DMS53 (cell line): ENCODE data around the gene CELA2A.
"Not testable (repeated sequence)": the region's sequence is repeated elsewhere in the genome, so short reads cannot be mapped to it uniquely, and the experiment has no call there.

Experiments used
- DNase-seq: peaks from one replicate; lab custom pipeline; 2025; lab: John Stamatoyannopoulos, UW

CELA2A gene

GRCh38 chr1:15444468-15445389 lies 11.8 kb upstream of the CELA2A start:
- DNase-seq: no peak

- no peak for DNase-seq
Observed at GRCh38 chr1:15445390-15446122, 11.0 kb upstream of the CELA2A start.

DNA sequence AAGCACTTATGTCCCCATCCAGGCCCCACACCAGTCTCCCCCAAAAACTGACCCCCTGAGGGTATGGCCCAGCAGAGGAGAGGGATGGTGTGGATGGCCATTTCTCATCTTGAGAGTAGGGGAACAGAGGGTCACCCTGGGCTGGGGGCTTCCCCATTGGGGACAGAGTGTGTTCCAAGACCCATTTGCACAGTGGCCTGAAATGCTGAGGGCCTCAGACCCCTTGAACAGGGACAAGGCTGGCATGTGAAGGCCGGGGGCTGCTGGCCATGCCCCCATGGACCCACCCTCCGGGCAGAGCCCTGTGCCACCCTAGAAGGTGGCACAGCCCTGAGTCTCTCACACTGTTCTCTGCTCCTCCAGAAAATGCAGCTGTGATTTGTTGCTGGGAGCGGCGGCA lies 10.3 kb upstream of the CELA2A start:
- no peak for DNase-seq

DNA sequence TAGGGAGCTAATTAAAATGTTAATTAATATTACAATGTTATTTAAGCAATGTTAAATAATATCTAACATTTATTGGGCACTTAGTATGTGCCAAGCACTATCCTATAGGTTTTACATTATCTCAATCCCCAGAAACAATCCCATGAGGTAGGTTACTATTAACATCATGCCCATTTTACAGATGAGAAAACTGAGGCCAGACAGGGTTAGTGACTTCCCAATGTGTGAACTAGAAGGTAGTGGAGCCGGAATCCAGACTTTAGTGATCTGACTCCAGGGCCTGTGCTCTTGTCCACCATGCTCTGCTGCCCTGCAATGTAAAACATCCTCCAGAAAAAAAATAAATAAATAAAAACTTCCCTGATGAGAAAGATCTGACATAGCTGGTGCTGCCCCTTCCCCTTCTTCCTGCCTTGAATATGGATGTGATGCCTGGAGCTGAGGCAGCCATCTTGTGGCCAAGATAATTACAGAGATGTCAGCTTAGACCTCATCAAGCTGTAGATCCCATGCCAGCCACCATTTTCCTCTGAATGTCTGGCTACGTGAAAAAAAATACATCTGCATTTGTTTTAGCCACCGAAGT lies 7.6 kb upstream of the CELA2A start:
- no peak for DNase-seq

GRCh38 chr1:15449567-15449966 lies 7.0 kb upstream of the CELA2A start:
- DNase-seq: no peak

- DNase-seq: no peak
Observed at GRCh38 chr1:15451014-15451722, 5.4 kb upstream of the CELA2A start.

DNA sequence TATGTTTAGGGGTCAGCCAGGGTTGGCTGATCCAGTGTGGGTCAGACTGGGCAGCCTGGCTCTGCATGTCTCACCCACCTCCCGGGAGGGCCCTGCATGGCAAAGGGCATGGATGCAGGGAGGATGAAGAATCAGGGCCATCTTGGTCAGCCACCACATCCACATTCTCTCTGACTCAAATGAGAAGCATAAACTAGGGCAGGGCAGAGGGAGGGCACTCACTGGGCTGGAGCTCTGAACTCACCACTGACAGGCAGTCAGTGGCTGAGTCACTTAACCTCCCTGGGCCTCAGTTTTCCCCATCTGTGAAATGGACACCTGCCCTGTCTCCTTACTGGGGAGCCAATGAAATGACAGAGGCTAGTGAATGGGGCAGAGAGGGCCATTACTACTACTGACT lies 4.3 kb upstream of the CELA2A start:
- DNase-seq: no peak

DNA sequence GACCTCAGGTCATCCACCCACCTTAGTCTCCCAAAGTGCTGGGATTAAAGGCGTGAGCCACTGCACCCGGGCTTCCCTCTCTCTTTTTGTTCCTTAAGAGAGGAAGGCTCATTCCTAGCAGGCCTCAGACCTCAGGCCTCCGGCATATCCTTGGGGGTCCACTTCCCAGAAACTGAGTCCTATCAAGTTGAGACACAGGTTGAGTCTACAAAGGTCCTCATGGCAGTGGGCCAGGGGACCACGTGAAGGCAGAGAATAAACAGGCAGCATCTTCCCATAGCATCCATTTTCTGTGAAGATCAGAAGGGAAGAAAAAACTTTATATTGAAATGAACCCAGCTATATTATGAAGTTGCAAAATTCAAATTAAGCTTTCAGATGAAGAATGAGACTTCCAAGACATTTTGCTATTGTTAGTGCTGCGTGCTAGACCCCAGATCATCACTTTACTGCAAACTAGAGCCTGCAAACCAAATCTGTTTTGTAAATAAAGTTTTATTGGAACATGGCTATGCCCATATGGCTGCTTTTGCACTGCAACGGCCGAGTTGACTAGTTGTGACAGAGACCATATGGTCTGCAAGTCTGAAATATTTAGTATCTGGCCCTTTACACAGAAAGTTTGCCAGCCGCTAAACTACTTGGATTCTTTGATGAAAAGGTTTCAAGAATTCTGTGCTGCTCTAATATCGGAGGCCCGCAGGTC lies 3.5 kb upstream of the CELA2A start:
- no peak for DNase-seq

- no peak for DNase-seq
Observed at GRCh38 chr1:15453734-15454133, 2.8 kb upstream of the CELA2A start.

DNA sequence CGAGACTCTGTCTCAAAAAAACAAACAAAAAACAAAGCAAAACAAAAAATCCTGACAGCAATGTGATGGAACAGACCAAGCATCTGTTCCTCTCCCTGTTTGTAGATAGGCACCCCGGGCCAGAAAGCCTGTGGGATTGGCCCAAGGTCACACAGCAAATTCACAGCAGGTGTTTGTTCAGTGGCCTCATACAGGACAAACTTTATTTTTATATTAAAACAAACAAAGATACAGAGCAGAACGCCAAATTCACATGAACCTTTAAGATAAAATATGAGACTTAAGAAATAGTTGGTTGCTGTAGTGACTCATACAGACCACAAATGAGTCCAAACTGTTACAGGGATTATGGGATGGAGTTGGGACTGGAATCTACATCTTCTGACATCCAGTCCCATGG lies 2.3 kb upstream of the CELA2A start:
- DNase-seq: no peak

- no peak for DNase-seq
Observed at GRCh38 chr1:15455522-15455921, 1.0 kb upstream of the CELA2A start.

- peak; percentile 39 for DNase-seq
Observed at GRCh38 chr1:15457585-15457984, 1.1 kb downstream of the CELA2A start.

DNA sequence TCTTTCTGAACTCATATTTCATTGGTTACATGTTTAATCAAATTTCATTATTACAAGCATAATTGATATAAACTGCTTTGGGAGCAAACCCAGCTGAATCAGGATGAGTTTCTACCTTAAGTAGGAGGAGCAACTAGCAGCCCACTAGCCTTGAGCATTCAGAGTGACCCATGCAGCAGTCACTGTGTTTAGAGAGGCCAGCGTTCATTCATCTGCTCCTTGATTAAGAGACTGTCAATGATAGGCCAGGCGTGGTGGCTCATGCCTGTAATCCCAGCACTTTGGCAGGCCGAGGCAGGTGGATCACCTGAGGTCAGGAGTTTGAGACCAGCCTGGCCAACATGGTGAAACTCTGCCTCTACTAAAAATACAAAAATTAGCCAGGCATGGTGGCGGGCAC lies 1.9 kb downstream of the CELA2A start:
- not testable (repeated sequence) for DNase-seq

DNA sequence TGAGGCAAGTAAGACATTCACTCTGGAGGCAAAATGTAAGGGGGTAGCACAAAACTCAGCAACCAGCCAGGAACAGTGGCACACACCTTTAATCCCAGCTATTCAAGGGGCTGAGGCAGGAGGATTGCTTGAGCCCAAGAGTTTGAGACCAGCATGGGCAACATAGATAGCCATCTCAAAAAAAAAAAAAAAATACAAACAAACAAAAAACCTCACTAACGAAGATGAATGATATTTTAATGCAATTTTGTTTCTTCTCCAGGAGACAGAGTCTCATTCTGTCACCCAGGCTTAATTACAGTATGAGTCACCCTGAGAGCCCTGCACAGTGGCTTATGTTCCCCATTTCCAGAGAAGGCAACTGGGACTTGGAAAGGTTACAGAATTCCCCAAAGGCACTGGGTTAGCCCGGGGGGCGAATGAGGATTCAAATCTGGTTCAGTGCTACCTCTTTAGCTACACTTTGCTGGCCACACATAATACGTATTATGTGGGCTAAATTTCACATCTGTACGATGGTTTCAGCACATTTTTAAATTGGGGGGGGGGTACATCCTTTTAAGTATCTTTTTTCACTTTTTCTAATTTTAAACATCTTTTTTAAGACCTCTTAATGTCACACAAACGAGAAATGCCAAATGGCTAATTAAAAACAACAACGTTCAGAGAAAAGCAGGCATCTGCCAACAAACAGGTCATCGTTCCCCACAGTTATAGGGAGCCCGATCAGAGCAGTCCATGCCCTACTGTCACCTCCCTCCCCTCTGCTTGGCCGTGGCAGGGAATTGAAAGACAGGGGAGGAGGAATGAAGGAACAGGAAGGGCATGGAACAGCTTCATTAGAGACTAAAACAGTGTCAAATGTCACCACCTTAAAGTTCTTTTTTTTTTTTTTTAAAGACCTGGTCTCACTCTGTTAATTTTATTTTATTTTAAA lies 3.5 kb downstream of the CELA2A start:
- DNase-seq: peak; percentile 63

GRCh38 chr1:15460708-15461095 lies 4.2 kb downstream of the CELA2A start:
- DNase-seq: no peak

DNA sequence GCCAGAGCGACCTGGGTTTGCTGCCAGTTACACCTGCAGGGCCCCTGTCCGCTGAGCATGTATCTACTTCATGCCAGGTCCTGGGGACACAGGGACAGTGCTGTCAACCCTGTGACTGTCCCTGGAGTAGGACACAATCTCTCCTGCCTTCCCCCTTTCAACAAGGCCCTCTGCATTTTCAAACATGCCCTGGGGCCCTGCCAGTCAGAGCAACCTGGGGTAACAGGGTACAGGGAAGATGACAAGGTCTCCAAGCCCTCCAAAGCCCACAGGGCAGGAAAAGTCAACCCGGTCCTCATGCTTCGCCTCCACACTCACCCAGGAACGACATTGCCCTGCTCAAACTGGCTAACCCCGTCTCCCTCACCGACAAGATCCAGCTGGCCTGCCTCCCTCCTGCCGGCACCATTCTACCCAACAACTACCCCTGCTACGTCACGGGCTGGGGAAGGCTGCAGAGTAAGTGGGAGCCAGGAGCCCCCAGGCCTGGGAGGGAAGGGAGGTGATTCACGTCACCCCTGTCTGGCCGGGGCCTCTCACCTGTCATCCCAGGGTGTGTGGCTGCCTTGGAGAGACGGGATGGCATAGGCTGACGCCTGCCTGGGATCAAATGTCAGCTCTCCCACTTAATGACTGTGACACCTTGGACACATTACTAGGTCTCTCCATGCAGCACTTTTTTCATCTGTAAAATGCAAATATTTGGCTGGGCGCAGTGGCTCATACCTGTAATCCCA lies 6.7 kb downstream of the CELA2A start:
- DNase-seq: peak; percentile 97

DNA sequence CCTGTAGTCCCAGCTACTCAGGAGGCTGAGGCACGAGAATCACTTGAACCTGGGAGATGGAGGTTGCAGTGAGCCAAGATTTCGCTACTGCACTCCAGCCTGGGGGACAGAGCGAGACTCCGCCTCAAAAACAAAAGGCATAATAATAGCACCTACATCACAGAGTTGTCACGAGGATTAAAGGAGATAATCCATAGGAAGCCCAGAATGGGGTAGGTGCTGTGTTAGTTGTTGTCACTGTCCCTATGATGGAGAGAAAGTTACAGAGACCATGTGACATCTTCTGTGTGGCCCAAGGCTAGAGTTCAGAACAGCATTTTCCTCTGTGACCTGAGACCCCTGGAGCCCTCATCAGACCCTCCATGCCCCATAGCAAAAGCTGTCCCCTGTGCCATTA lies 7.4 kb downstream of the CELA2A start:
- peak; percentile 67 for DNase-seq

DNA sequence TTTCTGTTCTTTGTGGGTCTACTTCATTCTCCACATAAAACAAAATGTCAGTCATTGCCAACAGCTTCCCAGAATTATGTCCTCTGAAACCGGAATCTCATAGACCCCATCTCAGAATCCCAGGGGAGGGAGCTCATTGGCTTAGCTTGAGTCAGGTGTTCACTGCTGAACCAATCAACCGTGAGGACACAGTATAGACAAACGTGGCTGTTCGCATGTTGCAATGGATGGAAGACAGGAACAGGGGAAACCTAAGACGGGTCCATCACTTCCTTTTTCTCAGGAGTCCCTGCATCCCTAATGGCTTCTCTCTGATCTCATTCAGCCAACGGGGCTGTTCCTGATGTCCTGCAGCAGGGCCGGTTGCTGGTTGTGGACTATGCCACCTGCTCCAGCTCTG lies 9.1 kb downstream of the CELA2A start:
- no peak for DNase-seq

DNA sequence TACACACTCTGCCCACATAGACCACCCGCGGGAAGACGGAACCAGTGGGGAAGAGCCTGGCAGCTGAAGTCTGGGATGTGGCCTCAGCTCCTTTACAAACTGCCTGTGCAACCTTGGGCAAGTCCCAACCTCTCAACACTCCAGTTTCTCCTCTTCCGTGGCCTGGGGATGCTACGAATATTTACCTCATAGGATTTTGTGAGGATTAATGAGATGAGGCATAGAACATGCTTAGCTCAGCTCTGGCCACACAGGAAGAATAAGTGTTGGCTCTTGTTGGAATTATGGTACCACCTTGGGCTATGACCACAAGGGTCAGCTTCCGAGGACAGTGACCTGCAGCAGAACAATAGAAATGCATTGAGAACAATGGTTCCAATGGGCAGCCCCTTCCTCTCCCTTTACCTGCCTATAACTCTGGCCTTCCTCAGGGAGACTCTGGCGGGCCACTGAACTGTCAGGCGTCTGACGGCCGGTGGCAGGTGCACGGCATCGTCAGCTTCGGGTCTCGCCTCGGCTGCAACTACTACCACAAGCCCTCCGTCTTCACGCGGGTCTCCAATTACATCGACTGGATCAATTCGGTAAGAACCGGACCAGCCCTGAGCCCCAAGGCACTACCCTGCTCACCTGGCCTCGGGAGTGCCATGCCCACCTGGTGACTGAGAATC lies 10.6 kb downstream of the CELA2A start:
- DNase-seq: not testable (repeated sequence)
